Measurements from ENCODE around the gene GSDMA. TPM values are rescaled to one million over a fixed set of nuclear protein-coding genes. Genes with fewer than 3 reads are reported as not detected.

GSDMA gene, protein sequence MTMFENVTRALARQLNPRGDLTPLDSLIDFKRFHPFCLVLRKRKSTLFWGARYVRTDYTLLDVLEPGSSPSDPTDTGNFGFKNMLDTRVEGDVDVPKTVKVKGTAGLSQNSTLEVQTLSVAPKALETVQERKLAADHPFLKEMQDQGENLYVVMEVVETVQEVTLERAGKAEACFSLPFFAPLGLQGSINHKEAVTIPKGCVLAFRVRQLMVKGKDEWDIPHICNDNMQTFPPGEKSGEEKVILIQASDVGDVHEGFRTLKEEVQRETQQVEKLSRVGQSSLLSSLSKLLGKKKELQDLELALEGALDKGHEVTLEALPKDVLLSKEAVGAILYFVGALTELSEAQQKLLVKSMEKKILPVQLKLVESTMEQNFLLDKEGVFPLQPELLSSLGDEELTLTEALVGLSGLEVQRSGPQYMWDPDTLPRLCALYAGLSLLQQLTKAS
- polyA plus RNA-seq (ENCODE audit: insufficient read length in 4 of 4): 1 to 10 TPM in 3 of 4 donors, under 1 TPM in 1; 0.49 to 3.6 (median 2.0) TPM

DNA sequence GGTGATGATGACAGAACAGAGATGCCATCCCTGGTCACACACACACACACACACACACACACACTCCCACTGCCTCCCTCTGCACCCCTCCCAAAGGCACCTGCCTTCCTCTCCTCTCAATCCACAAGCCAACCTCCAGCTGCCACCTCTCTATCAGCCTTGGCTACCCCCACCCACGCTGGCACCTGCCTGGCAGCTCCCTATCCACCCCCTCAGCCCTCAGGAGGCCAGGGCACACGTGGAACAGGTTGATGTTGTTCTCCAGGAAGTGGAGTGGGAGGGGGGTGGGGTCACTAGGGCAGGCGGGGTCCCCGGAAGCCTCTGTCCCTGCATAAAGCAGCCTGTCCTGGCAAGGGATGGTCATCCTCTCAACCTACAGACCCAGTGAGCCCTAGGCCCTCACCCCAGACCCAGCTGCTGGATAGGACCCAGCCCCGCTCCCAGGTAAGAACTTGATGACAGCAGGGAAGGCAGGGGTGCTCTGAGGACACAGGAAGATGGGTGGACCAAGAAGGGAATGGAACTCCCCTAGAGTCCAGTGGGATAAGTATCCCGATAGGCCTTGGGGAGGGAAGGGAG, at the start of gene GSDMA:
Gene GSDMA (plus strand): TSS at position 363 of the 579 bp plus-strand sequence. CDS start 2,684 bp downstream, outside the sequence.
- no peak for DNase-seq (ENCODE audit: low read depth in 4 of 4, low spot score in 2 of 4)

GRCh38 chr17:39913989-39914388, 48.8 kb upstream of the GSDMA start:
- no peak for DNase-seq (ENCODE audit: low read depth in 4 of 4, low spot score in 2 of 4)

GRCh38 chr17:39915559-39915958, 47.2 kb upstream of the GSDMA start:
- DNase-seq (ENCODE audit: low read depth in 4 of 4, low spot score in 2 of 4): no peak

DNA sequence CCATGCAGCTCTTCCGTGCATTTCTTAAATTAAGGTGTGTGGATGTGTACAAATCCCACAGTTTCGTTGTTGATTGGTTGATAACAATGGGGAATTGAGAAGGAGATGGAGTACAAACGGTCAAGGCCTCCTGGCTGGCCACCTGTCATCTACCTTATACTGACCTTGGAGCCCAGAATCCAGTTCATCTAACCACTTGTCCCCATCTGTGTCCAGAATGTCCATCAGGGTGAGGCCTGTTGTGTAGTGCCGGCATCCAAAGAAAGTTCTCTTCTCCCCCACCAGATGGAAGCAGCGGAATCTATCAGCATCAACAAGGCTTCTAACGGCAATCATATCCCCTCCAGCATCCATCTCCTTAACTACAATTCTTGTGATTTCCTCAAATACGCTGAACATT, 45.9 kb upstream of the GSDMA start:
- DNase-seq (ENCODE audit: low read depth in 4 of 4, low spot score in 2 of 4): no peak

DNA sequence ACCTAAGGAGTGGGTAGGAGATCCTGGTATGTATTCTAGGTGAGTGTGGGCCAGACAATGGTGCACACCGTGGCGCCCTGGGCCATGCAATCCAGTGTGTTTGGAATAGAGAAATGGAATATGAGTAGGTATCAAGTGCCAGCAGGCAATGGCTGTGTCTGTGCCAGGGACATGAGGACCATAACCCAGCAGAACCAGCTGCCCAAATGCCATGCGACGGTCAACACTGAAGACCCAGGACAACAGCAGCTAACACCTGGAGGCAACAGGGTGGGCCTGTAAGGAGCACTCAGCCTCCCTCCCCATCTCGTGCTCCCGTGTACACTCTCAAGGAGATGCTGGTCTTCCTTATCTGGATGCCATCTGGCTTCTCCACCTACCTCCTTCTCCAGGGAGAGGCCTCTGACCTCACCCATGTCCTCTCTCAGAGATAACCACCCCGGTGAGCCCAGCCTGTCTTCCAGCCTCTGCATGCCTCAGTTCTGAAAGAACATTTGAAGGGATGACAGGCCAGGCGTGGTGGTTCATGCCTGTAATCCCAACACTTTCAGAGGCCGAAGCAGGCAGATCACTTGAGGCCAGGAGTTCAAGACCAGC, 43.6 kb upstream of the GSDMA start:
- DNase-seq (ENCODE audit: low read depth in 4 of 4, low spot score in 2 of 4): no peak

GRCh38 chr17:39920218-39921210, 42.3 kb upstream of the GSDMA start:
- DNase-seq (ENCODE audit: low read depth in 4 of 4, low spot score in 2 of 4): no peak

- no peak for DNase-seq (ENCODE audit: low read depth in 4 of 4, low spot score in 2 of 4)
These were observed 41.5 kb upstream of the GSDMA start for GRCh38 chr17:39921323-39921722.

- no peak for DNase-seq (ENCODE audit: low read depth in 4 of 4, low spot score in 2 of 4)
These were observed 40.8 kb upstream of the GSDMA start for GRCh38 chr17:39922006-39922405.

- DNase-seq (ENCODE audit: low read depth in 4 of 4, low spot score in 2 of 4): no peak
These were observed 39.6 kb upstream of the GSDMA start for GRCh38 chr17:39923230-39923629.

GRCh38 chr17:39923836-39924690, 38.7 kb upstream of the GSDMA start:
- DNase-seq (ENCODE audit: low read depth in 4 of 4, low spot score in 2 of 4): no peak

GRCh38 chr17:39924691-39925055, 38.1 kb upstream of the GSDMA start:
- no peak for DNase-seq (ENCODE audit: low read depth in 4 of 4, low spot score in 2 of 4)

- DNase-seq (ENCODE audit: low read depth in 4 of 4, low spot score in 2 of 4): no peak
These were observed 37.3 kb upstream of the GSDMA start for GRCh38 chr17:39925282-39926134.

DNA sequence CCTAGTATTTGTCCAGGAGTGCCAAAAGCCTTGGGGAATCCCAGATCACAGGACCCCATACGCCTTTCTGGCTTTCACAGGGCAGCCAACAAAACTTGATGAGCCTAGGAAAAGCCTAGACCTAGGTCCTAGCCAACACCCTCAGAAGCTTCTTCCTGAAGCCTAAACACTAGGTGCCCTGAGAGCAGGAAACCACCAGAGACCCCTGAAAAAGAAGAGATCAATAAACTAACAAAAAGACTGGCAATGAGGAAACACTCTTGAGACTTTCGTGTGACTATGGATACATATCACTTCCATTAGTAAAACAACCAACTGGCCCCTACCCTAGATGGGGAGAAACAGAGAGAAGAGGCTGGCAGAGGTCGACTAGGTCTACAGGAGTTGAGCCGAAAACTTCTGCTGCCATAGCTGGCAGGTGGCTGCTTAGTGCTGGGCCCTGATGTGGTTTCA, 36.6 kb upstream of the GSDMA start:
- no peak for DNase-seq (ENCODE audit: low read depth in 4 of 4, low spot score in 2 of 4)

GRCh38 chr17:39926588-39927100, 36.2 kb upstream of the GSDMA start:
- DNase-seq (ENCODE audit: low read depth in 4 of 4, low spot score in 2 of 4): no peak

GRCh38 chr17:39927101-39927928, 35.5 kb upstream of the GSDMA start, which contains the start of the genes LRRC3C and ORMDL3:
Gene LRRC3C, plus strand, starts transcription at chr17:39927732. Its CDS starts 13,792 bp downstream, at chr17:39941524.
Gene ORMDL3, minus strand, starts transcription at chr17:39927601. Its CDS starts 3,398 bp downstream, at chr17:39924203.
- DNase-seq (ENCODE audit: low read depth in 4 of 4, low spot score in 2 of 4): peak; percentile 84 to 92 (median 88)

DNA sequence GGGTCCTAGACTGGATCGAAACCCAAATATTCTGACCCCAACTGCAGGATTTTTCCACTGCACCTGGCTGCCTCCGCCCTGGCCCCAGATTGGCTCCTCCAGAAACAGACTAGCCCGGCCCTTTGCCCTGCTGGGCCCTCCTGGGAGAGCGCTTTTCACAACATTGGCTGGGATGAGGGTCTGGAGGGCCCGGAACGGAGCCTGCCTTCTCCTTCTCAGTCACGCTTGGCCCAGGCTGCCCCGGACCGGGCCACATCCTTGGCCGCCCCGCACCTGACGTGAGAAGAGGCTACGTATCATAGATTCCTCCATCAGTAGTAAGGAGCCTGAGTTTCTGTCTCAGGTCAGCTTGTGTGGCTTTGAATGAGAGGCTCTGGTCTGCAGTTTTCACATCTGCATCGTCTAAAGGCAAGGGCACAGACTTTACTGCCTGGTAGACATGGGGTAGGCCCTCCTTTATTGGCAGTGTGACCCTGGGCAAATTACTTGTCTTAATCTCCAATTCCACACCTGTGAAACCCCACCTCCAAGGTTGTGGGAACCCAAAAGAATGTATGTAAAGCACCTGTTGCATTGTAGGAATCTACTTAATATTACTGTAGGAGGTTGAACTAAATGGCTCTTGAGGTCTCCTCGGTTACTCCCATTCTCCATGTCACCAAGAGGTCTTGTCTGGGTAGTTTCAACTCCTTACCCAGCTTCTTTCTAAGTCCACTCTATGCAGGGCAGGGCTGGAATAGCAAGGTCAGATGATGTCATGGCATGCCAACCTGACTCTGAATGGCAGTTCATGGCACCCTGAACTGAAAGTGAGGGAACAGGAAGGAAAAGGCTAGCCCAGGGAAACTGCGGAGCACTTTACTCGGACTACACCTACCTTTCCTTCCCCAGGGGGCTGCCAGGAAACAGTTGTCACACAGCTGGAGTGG, 34.6 kb upstream of the GSDMA start:
- peak in 1 of 4 donors; percentile 82 for DNase-seq (ENCODE audit: low read depth in 4 of 4, low spot score in 2 of 4)
